ENCODE measurements around the gene RPS6KB2. TPM values are rescaled to one million over a fixed set of nuclear protein-coding genes. Genes with fewer than 3 reads are reported as not detected.

The RPS6KB2 gene
- total and polyA plus RNA-seq, 7 donors: 27.1 to 70.2 (median 55.9) TPM

DNA sequence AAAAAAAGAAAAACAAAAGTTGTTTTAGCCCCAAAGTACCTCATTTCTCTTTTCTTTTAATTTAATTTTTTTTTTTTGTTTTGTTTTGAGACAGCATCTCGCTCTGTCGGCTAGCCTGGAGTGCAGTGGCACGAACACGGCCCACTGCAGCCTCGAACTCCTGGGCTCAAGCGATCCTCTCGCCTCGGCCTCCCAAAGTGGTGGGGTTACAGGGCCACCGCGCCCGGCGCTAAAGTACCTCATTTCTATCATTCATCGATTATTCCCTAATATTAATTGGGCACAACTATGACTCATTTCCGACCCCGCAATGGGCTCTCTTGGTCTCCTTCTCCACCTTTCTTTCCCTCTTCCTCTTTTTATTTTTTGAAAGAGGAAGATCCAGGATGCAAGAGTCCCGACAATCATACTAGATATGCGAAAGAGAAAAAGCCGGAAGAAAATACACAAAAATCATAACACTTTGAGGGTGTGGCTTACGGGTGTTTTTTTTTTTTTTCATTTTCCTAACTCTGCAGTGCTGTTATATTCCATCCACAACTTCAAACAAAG is 54.1 kb downstream of the RPS6KB2 start:
- WGBS, 2 donors: 29 to 41% methylated on average over 19 of the region's 19 CpGs
- no peaks in the 10 kb centered on the region for H3K9me3 ChIP-seq
- no peaks in the 10 kb centered on the region for H3K27me3 ChIP-seq
- DNase-seq: no peak
- H3K27ac ChIP-seq: peak overlapping the region; percentile 81 to 87 (median 82)
- no peak for TF ChIP-seq POLR2AphosphoS5 (IDR thresholded peaks at IDR 0.05)
- TF ChIP-seq, protein P1, sequence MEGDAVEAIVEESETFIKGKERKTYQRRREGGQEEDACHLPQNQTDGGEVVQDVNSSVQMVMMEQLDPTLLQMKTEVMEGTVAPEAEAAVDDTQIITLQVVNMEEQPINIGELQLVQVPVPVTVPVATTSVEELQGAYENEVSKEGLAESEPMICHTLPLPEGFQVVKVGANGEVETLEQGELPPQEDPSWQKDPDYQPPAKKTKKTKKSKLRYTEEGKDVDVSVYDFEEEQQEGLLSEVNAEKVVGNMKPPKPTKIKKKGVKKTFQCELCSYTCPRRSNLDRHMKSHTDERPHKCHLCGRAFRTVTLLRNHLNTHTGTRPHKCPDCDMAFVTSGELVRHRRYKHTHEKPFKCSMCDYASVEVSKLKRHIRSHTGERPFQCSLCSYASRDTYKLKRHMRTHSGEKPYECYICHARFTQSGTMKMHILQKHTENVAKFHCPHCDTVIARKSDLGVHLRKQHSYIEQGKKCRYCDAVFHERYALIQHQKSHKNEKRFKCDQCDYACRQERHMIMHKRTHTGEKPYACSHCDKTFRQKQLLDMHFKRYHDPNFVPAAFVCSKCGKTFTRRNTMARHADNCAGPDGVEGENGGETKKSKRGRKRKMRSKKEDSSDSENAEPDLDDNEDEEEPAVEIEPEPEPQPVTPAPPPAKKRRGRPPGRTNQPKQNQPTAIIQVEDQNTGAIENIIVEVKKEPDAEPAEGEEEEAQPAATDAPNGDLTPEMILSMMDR (IDR thresholded peaks at IDR 0.05): no peak
- no peak for TF ChIP-seq EP300 (IDR thresholded peaks at IDR 0.05)
- TF ChIP-seq POLR2A (IDR thresholded peaks at IDR 0.05): no peak
- H3K4me3 ChIP-seq: peak overlapping the region; percentile 36 to 59 (median 51)
- intact Hi-C loops (cut with DNase I): loop anchor here (1.0 to 5.0 kb wide), 3 partner anchors 13 to 80 kb away; partner anchors contain the start of genes PPP1CA, TBC1D10C and TMEM134
- peaks cover 0 to 37% (median 24%) of the 10 kb centered on the region in 4 donors for H3K4me1 ChIP-seq
- H3K36me3 ChIP-seq: peaks cover 0 to 6% (median 0%) of the 10 kb centered on the region in 4 donors

GRCh38 chr11:67482827-67483798 is 54.8 kb downstream of the RPS6KB2 start, which contains the start of gene AIP:
TSS of gene AIP (plus strand) at chr11:67483026. CDS start at chr11:67483159, 133 bp downstream.
- Histone ChIP-seq H3K27ac (peak within 1 kb of the TSS; percentile 81 to 87 (median 82)), H3K4me1 (peaks cover 0 to 37% (median 24%) of the 10 kb centered on the region in 4 donors), H3K4me3 (peak within 1 kb of the TSS; percentile 36 to 59 (median 51)), H3K36me3 (peaks cover 0 to 14% (median 0%) of the 10 kb centered on the region in 4 donors), H3K9me3 (no peaks in the 10 kb centered on the region), H3K27me3 (no peaks in the 10 kb centered on the region)
- TF ChIP-seq POLR2AphosphoS5 (IDR thresholded peaks at IDR 0.05) (peak; percentile 47 to 82 (median 73)), EP300 (IDR thresholded peaks at IDR 0.05) (no peak), POLR2A (IDR thresholded peaks at IDR 0.05) (peak; percentile 42 to 56)
- TF ChIP-seq, protein P1 (IDR thresholded peaks at IDR 0.05): peak in 1 of 4 experiments; percentile 50
- peak; percentile 99 for DNase-seq
- intact Hi-C loops (cut with DNase I): loop anchor here (1.0 to 5.0 kb wide), 3 partner anchors 14 to 81 kb away; partner anchors contain the start of genes PPP1CA, TBC1D10C and TMEM134
- 9 to 12% methylated on average over 60 of the region's 60 CpGs for WGBS, 2 donors

- intact Hi-C loops (cut with DNase I): loop anchor here (2.0 to 5.0 kb wide), 2 partner anchors 23 to 82 kb away; partner anchors contain the start of genes PPP1CA and TBC1D10C
- no peak for TF ChIP-seq POLR2A (IDR thresholded peaks at IDR 0.05)
- TF ChIP-seq, protein P1 (IDR thresholded peaks at IDR 0.05): no peak
- no peak for TF ChIP-seq POLR2AphosphoS5 (IDR thresholded peaks at IDR 0.05)
- no peak for TF ChIP-seq EP300 (IDR thresholded peaks at IDR 0.05)
- Histone ChIP-seq H3K4me3 (peak overlapping the region; percentile 36 to 59 (median 51)), H3K9me3 (no peaks in the 10 kb centered on the region), H3K36me3 (peaks cover 0 to 21% (median 0%) of the 10 kb centered on the region in 4 donors), H3K27ac (peak overlapping the region; percentile 81 to 87 (median 82)), H3K4me1 (peaks cover 0 to 37% (median 24%) of the 10 kb centered on the region in 4 donors), H3K27me3 (no peaks in the 10 kb centered on the region)
- DNase-seq: no peak
- WGBS, 2 donors: 67 to 84% methylated on average over 16 of the region's 16 CpGs
Observed at GRCh38 chr11:67483831-67484665, 55.8 kb downstream of the RPS6KB2 start.

GRCh38 chr11:67484847-67485311 is 56.6 kb downstream of the RPS6KB2 start:
- peaks cover 0 to 37% (median 24%) of the 10 kb centered on the region in 4 donors for H3K4me1 ChIP-seq
- no peaks in the 10 kb centered on the region for H3K9me3 ChIP-seq
- H3K27me3 ChIP-seq: no peaks in the 10 kb centered on the region
- peaks cover 3 to 29% (median 5%) of the 10 kb centered on the region in 4 donors for H3K36me3 ChIP-seq
- intact Hi-C loops (cut with DNase I): loop anchor here (5.0 kb wide), 1 partner anchor 83 kb away; the partner anchor contains the start of genes PPP1CA and TBC1D10C
- no peak overlapping the region for H3K27ac ChIP-seq
- peak; percentile 68 for DNase-seq
- no peak for TF ChIP-seq POLR2AphosphoS5 (IDR thresholded peaks at IDR 0.05)
- TF ChIP-seq, protein P1 (IDR thresholded peaks at IDR 0.05): no peak
- TF ChIP-seq EP300 (IDR thresholded peaks at IDR 0.05): no peak
- WGBS, 2 donors: 51 to 80% methylated on average over 11 of the region's 11 CpGs
- H3K4me3 ChIP-seq: no peak overlapping the region
